Tongue (tissue), 2 donors: ENCODE results near the gene JMJD6. TPM values are rescaled to one million over a fixed set of nuclear protein-coding genes. Genes with fewer than 3 reads are reported as not detected.
A peak's percentile ranks its signal among the peaks of the same experiment; 100 is the strongest.

ENCODE experiments used
- DNase-seq: peaks from one replicate; pipeline ENCODE4 v3.0.0-alpha.2; 2015
- total RNA-seq: library from RNA; depleted of rRNA; stranded (reverse); fragments of >200 nt; gene quantifications from one replicate; pipeline ENCODE4 v1.2.3, GENCODE V29; 2014

JMJD6 gene
- total RNA-seq, 1 donor from 2014 or later = 23.0 TPM

DNA sequence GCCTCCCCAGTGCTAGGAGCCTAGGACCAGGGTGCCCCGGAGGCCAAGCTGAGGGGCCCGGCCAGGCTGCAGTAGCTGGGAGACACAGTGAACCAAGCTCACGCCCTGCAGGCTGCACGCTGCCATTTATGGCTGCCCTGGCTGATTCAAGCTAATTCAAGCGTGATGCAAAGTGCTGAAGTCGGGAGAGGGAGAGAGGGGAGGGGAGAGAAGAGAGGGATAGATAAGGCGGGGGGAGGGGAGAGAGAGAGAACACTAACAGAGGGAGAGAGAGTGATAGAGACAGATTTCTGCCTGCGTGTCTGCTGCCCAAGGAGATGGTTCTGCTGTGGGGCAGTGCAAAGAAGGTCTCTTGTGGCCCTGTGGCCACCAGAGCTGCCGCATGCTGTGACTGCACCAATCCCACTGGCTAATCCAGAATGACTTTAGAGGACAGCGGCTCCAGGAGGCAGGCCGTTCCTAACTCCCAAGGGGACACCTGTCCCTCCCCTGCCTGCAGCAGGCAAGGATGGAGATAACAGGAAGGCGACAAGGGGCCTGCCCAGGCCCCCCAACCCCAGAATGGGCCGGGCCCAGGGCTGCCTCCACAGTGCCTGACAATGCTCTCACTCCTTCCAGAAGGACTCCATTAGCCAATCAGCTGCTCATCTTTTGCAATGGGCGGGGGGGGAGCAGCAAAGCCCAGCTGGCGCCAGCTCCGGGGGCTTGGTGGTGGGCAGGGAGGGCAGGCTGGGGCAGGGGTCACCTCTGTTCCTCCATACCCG, 28.5 kb downstream of the JMJD6 start:
- DNase-seq = peak; percentile 47

DNA sequence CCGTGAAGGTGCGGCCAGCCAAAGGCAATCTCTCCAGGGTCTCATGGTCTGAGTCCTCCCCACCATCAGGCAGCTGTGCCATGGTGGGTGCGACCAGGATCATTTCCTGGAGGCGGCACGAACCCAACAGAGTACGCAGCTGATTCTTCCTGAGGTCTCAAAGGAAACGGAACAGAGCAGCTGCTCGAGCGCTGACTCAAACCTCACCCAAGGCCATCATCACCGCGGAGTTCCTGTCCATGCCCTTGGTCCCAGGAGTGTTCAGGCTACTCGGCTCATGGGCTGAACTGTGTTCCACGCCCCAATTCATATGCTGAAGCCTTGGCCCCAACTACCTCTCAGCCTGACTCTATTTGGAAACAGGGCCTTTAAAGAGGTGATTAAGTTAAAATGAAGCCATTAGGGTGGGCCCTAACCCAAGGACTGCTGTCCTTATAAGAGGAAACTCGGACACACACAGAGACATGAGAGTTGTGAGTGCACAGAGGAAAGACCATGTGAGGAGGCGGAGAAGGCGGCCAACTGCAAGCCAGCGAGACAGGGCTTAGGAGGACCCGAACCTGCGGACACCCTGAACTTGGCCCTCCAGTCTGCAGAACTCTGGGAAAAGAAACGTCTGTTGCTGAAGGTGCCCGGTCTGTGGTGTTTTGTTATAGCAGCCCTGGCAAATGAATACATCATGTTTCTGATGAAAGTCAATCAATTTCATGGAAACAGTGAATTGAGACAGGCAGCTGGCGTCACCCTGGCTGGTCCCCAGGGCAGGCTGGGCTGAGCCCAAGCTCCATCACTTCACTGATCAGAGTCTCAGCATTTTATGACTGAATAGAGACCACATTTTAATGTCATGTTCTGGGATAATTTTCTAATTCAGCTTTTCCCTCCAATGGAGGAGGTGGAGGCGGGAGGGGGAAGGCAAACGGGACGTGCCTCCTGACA, 29.4 kb downstream of the JMJD6 start:
- DNase-seq = peak; percentile 49

DNA sequence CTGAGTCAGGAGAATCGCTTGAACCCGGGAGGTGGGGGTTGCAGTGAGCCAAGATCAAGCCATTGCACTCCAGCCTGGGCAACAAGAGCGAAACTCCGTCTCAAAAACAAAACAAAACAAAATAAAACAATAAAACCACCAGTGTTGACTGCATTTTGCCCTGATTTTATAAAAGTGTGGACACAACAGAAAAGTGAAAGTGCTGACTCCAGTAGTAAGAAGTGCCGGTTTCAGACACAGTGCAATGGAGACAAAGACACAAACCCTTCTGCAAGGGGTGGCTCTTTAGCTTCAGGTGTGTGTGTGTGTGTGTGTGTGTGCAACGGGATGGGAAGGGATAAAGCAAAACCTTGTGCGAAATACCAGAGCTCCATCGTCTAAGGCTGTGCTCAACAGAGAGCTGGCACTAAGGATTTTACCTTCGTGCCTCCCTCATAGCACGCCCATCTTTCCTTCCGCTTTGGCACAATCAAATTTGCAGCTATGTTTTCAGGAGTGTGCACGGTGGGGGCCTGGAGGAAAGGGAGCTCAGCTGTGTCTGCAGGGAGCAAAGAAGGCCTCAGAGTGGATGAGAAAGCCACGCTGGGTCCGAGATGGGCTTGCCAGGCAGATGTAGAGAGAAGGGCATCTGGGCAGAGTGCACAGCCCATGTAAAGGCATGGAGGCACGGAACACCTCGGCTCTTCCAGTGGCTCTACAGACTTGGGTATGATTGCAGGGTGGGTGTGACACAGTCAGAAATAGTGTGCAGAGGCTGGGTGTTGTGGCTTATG, 31.2 kb downstream of the JMJD6 start:
- no peak for DNase-seq

DNA sequence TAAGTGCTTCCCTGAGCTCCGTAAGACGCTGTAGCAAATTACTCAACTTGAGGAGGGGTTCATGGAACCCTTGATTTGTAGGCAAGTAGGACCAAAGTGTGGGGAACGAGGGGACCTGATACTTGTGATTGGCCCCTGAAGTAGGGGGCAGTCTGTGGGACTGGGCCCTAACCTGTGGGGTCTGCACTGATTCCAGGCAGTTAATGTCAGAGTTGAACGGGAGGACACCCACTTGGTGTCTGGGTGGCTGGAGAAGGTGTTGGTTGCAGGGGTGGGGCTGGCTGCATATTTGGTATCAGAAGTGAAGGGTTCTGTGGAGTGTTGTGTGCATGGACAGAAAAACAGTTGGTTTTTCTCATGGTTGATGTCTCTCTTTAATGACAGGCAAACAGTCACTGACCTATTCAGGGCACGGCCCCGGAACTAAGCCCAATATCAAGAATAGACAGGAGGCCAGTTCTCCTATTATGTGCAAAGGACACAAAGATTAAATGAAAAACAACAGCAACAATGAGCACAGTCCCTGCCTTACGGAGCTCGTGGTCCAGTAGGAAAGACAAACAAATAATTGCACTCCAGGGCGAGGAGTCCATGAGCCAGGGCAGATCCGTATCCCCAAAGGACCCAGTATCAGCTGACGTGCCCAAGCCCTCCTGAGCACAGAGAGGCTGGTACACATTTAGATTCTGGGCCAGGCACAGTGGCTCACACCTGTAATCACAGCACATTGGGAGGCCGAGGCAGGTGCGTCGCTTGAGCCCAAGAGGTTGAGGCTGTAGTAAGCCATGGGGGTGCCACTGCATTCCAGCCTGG, 34.8 kb downstream of the JMJD6 start:
- DNase-seq = no peak

DNA sequence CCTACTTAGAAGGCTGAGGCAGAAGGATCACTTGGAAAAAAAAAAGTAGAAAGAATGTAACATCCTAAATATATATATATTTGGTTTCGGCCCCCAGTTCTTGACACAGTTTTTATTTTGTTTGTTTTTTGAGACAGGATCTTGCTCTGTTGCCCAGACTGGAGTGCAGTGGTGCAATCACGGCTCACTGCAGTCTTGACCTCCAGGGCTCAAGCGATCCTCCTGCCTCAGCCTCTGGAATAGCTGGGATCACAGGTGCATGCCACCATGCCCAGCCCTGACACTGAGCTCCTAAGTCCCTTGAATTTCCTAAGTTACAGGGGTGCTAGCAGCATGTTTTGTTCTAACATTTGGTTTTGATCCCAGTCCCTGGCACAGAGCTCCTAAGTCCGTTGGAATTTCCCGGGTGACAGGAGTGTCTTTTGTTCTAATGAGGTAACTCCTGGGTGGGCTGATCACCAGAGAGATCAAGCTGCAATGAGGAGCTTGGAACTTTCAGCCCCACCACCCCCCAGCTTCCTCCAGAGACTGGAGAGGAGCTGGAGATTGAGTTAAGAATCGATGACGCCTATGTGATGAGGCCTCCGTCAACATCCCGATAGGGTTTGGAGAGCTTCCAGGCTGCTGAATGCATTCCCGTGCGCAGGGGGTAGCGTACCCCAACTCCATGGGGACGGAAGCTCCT, 35.7 kb downstream of the JMJD6 start:
- DNase-seq = no peak

DNA sequence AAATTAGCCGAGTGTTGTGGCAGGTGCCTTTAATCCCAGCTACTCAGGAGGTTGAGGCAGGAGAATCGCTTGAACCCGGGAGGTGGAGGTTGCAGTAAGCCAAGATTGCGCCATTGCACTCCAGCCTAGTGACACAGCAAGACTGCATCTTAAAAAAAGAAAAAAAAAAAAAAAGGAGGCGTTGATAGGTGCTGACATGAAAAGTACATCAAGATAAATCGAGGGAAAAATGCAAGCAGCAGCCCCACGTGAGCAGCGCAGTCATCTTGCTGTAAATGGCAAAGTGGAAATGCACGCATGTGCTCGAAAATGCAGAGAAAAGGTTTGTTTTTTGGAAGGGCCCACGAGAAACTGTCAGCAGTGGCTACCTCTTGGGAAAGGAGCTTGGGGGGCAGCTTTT, 36.5 kb downstream of the JMJD6 start:
- no peak for DNase-seq

DNA sequence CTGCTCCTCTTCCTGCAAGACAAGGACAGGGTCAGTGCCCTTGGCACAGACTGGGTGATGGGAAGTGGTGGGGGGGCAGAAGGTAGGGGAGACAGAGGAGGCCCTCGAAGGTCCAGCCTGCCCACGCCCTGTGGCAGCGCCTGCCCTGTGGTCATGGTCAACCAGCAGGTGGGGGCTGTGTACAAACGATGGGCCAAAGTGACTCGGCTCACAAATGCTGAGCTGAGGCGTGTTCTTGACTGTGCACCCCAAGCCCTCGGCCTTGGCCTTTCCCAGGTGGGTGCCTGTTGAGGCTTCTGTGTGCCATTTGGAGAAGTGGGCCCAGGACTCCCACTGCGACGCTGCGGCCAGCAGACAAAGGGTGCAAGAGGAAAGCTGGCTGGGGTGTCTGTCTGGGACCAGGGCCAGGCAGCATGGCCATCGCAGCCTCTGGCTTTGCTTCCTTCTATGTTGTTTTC, 38.2 kb downstream of the JMJD6 start:
- no peak for DNase-seq

DNA sequence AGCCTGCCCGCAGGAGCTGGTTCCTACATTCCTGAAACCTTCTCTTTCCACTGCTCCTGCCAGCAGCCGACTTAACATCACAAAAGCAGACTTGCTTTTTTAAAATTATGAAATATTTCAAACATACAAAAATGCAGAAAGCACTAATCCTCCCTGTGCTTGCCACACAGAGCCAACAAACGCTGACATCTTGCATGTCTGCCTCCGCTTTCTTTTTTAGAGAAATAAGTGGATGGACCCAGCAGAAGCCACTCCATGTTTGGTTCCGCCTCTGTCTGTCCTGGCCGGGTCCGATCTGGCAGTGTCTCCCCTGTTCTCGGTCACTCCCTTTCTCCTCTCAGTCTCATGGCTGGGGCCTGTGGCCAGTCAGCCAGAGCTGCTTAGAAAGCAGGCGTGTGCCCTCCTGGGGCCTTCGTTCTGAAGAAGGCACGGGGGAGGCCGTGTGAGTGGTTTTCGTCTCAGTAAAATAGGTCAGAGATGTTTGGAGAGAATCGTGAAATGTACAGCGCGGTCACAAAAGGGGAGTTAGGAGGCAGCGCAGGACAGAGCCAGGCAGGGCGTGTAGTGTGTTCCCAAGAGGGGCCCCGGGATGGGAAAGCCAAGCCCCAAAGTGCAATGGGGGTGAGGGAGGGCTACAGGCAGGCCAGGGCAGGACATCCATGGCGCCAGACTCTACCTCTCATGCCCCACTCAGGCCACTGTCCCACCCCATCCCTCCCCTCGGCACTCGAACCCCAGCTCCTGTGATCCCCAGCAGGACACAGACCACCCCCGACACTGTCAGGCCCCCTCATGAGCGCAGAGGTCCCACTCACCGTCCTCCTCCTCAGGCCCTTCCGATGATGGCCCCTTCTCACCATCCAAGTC, 38.9 kb downstream of the JMJD6 start:
- DNase-seq = peak; percentile 49

DNA sequence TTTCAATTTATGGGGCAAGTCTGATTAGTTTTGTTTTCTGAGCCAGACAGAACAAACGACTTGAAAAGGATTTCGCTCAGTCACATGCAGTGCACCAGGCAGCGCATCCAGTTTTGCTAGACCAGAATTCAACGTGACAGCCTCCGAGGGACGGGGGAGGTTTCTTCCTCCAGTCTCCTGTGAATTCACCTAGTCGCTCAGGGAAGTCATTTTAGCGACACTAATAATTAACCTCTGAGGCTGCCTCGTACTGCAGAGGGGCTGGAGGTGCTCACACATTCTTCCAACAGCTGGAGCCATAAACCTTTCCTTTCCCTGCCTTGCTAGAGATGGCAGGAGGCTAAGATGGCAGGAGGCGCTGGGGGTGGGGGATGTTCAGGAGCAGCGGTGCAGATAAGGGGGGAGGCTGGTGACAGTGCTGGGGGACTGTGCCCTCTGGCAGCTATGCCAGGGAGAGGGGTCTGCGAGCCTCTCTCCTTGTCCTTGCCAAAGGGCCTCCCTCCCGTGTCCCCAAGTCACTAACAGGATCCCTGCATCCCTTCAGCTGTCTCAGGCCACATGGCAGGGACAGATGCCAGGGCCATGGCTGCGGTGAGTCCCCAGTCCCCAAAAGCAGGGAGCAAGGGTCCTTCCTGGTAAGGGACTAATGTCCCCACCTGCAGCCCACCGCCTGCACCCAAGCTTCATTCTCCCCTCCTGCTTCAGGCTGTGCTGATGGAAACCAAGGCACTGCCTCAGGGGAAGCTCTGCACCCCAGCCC, 39.7 kb downstream of the JMJD6 start:
- DNase-seq = no peak

DNA sequence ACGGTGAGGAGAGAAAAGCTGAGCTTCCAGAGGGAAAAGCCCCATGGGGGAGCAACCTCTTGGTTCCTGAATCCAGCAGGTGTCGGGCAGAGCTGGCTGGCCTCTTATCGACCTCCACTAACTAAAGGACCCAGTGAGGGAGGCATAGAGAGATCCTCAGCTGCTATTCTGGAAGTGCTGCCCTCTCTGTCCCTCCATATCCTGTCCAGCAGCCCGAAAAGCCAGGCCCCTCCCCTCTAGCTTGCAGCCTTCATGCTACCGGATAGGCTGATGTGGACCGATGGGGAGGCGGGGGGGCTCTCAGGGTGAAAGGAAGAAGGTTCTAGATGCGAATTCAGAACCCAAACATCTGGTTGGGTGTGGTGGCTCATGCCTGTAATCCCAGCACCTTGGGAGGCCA, 40.6 kb downstream of the JMJD6 start:
- no peak for DNase-seq

DNA sequence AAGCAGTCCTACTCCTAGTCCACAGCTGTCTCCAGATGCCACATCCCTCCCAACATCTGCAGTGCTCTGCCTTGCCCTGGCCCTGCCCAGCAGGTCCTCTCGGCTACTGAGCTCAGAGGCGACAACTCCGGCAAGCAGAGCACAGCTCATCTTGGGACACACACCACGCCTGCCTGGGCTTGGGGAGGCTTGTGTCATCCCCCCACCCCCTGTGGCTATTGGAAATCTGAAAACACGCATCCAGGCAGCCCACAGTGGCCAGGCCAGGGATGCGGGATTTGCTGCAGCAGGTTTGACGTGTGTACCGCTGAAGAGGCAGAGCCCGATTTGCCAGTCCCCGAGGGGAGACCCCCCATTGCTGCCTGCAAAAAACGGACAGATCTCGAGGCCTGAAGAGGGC, 41.0 kb downstream of the JMJD6 start:
- DNase-seq = peak; percentile 62

DNA sequence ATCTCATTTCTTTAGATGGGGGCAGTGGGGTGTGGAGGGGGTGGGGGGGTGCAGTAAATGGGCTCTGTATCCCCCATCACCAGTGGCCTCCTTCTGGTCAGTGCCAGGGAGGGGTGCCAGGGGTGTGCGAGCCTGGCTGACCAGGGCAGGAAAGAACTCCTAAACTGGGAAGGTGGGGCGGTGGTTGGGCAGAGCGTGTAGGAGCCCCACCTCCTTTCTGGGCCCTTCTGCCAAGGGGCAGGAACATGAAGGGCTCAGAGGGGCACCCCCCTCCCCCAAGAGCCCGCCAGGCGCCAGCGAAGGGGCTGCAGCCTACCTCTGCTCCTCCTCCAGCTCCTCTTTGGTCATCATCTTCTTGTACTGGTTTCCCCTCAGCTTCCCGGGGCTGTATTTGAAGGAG, 41.6 kb downstream of the JMJD6 start:
- no peak for DNase-seq

DNA sequence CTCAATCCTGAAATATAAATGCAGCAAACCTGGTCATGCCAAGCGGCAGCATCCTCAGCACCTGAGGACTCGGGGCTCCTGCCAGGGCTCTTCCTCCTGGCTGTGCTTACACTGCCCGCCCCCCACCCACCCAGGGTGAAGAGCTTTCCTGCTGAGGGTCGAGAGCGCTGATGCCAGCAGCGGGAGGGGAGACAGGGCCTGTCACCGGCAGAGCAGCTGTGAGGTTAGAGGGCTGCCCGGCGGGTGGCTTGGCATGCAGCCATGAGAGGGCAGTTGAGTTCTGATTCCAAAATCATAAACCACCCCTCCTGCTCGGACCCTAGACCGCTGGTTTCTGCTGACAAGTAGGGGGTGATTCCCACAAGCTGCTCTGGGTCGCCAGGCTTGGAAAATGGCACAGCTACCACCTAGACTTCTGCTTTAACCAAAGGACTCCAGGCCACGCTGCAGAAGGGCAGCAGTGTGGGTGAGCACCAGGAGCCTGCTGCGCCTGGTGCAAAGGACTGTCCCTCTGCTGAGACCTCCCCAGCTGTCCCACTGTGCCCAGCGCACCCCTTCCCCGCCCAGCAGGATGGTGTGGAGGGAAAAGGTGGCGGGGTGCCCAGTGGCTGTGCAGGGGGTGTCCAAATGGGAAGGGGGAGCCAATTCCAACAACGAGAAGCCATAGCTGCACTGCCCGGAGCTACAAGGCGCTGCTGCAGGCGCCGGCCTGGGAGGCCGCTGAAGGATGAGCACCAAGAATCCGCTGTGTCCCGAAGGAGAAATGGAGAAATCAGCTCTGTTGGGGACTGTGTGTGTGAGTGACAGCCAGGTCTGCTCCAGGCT, 42.3 kb downstream of the JMJD6 start:
- peak; percentile 47 for DNase-seq

DNA sequence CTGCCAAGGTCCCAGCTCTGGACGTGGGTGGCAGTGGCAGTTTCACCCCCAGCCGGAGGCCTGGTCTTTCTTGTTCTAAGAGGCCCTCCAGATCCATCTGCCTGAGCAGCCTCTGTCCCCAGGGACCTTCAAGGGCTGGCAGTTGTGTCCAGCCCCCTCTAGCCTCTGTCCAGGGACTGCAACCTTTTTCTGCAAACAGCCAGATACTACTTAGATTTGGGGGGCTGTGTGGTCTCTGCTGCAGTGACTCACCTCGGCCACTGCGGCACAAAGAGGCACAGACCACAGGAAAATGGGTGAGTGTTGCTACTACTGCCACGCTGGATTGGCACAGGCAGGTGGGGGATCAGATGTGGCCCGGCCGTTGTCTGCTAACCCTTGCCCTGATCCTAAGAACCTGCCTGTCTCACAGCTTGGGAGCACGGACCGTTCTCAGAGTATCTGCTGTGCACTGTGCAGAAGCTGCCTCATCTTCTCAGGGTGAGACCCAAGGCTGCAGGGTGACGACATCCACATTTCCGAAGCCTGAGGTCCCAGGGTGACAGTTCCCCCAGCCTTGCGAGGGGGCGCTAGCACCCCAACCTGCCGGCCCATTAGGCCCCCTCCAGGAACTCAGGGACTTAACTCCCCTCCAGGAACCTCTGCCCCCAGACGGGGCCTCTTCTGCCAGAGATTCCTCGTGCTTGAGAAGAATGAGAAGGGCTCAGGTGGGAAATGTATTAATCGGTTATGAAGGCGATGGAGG, 43.2 kb downstream of the JMJD6 start:
- no peak for DNase-seq

DNA sequence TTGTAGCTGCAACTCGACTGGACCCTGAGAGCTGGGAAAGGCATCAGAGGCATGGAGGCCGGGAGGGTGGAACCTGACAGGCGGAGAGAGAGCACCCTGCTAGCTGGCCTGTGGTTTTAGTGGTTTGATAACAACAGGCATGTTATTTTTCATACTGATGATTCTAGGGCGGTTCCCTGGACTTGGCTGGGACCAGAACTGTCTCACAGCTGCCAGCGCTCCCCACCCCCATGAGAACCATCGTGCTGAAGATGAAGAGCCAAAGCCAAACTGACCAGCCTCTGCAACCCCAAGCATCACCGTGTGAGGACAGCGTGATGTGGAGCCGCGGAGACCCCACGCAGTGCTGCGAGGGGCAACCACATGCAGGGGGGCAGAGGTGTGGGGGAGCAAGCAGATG, 44.1 kb downstream of the JMJD6 start:
- peak; percentile 45 for DNase-seq

DNA sequence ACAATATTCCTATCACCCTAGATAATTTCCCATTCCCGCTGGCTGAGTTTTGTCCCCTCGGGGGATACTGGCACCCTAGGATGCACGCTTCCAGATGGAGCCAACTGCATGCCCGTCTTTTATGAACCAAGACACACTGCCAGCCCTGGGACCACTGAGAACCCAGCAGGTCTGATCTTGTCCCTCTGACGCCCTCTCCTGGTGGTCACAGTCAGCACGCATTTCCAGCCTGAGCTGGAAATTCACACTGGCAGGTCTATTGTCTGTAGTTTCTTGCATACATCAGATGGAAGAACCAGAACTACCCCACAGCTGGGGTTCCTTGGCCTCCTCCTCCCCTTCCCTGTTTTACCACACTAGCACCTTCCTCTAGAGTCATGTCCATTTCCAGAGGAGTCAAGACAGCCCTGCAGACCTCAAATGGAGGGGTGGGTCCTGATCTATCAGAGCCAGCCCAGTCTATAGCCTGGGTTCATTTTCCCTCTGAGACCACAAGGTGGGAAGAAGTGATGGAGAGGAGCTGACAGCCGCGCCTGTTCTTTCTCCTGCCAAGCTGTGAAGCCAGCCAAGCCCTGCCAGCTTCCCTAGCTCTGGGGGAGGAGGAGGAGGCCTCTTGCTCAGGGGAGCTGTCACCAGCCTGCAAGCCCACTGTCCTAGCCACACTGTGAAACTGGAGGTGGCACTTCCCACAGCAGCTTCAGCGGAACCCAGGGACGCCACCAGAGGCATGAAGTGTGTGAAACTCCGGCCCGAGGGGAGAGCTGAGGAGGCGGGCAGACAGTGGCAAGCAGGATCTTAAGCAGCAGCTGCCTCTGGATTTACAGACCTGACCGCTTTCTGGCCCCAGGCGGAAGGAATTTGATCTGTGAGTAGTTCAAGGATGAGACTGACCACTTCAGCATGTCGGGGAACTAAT, 44.9 kb downstream of the JMJD6 start:
- DNase-seq = peak; percentile 85
